Stomach (tissue), 4 donors: ENCODE data around the gene TOM1L1.

Experiments used
- POLR2AphosphoS5 ChIP-seq, 3 donors: sonication (generic); formaldehyde crosslinking; IDR thresholded peaks; one replicate each; pipeline ENCODE4 v1.6.1; 2016; ENCODE audit warnings: antibody characterized with exemption in 3 of 3
- TF ChIP-seq, protein P1 (sequence below), 7 experiments: fragments of 450-650 bp in 4 of 7; fragments of 200-600 bp in 3 of 7; sonication (generic) in 3 of 7; IDR thresholded peaks; one replicate each; pipeline ENCODE4 v1.5.1; 2016 to 2019; ENCODE audit warnings: antibody characterized with exemption in 7 of 7, control low read depth in 2 of 7, mild to moderate bottlenecking in 1 of 7

DNA sequence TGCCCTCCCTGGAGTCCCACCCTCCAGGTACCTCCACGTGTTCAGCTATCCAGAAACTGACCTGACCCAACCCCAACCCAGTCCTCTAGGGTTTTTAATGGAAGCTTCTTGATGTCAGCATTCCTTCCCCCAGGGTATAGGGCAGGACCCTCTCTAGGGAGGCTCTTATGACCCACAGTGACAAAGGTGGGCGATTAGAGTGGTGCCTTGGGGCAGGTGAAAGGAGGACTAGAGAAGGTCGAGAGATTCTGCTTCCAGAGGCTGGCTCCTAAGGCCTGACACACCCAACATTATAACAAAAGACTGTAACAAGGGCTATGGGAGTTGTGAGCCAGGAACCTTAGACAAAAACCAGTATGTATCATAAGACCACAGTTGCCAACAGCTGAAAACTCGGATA lies 50.6 kb downstream of the TOM1L1 start:
- TF ChIP-seq, protein P1, sequence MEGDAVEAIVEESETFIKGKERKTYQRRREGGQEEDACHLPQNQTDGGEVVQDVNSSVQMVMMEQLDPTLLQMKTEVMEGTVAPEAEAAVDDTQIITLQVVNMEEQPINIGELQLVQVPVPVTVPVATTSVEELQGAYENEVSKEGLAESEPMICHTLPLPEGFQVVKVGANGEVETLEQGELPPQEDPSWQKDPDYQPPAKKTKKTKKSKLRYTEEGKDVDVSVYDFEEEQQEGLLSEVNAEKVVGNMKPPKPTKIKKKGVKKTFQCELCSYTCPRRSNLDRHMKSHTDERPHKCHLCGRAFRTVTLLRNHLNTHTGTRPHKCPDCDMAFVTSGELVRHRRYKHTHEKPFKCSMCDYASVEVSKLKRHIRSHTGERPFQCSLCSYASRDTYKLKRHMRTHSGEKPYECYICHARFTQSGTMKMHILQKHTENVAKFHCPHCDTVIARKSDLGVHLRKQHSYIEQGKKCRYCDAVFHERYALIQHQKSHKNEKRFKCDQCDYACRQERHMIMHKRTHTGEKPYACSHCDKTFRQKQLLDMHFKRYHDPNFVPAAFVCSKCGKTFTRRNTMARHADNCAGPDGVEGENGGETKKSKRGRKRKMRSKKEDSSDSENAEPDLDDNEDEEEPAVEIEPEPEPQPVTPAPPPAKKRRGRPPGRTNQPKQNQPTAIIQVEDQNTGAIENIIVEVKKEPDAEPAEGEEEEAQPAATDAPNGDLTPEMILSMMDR (IDR thresholded peaks at IDR 0.05), result no peak
- TF ChIP-seq POLR2AphosphoS5 (IDR thresholded peaks at IDR 0.05), result no peak
